Loucy (cell line): Measurements from ENCODE around the gene TMF1.

Experiments
- CTCF ChIP-seq: fragments of 200-600 bp; sonication (generic); conservative IDR thresholded peaks from 2 replicates; pipeline ENCODE4 v1.5.1; 2014; ENCODE audit warnings: mild to moderate bottlenecking, antibody characterized with exemption, low read length
- EZH2phosphoT487 ChIP-seq: fragments of 200-600 bp; IDR thresholded peaks from 2 replicates; pipeline ENCODE4 v1.6.1; 2018; ENCODE audit warnings: antibody characterized with exemption, mild to moderate bottlenecking, moderate library complexity, borderline replicate concordance

GRCh38 chr3:69012100-69012799 lies 39.9 kb downstream of the TMF1 start:
- TF ChIP-seq CTCF = no peak
- TF ChIP-seq EZH2phosphoT487 = no peak
